Esophagus mucosa (tissue), 1 donor: ENCODE measurements around the gene ANKRD34A. TPM values are rescaled to one million over a fixed set of nuclear protein-coding genes. Genes with fewer than 3 reads are reported as not detected.

Experiments
- ATAC-seq: fragments of 200-7000 bp; cut with Tn5 transposase; one replicate; pipeline ENCODE4 v1.9.1; 2020
- total RNA-seq: library from RNA; stranded (reverse); gene quantifications from one replicate; pipeline ENCODE4 v1.2.4, GENCODE V29; 2023
- donor health status: DM: yes; HTN: yes; CAD: no.

The ANKRD34A gene
- 0.12 TPM for total RNA-seq

DNA sequence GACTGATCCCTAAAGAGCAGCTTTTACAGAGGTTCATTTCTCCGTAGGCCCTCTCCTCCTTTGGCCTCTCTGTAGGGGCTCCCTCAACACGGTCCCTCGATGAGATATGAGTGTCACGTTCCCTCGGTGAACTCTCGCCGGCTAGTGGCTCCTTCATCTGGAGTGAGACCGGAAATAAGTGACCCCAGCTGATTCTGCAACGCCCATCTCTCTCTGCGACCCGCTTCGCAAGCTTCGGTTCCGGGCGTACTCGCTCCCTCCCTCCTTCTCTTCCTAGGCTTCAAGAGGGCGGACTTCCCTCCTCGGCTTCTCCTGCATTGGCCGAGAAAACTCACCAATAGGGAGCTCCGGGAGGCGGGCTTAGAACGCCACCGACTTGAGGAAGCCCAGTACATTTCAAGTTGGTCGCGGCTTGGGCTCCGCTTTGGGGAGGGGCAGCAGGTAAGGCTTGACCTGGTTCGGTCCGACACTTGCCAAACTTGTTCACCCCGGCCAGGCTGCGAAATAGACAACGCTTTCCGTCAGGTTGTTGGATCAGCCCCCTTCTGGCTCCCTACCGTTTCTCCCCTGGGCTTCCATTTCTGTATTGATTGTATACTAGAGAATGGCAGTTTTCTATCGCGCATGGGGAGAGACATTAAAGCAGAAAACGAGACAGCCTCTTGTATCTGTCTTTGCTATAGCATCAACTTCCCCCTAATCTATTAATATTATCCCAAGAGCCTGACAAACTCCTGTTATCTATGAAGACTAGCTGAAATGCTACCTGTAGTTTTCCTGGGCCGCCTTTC lies at the start of gene ANKRD34A, which contains the start of gene POLR3GL:
Gene ANKRD34A (minus strand): TSS at position 248 of the 791 bp plus-strand sequence. CDS start 2,816 bp downstream, outside the sequence.
Gene POLR3GL (plus strand): TSS at position 363 of the 791 bp plus-strand sequence. CDS start 10,176 bp downstream, outside the sequence.
- ATAC-seq = peak; percentile 90

DNA sequence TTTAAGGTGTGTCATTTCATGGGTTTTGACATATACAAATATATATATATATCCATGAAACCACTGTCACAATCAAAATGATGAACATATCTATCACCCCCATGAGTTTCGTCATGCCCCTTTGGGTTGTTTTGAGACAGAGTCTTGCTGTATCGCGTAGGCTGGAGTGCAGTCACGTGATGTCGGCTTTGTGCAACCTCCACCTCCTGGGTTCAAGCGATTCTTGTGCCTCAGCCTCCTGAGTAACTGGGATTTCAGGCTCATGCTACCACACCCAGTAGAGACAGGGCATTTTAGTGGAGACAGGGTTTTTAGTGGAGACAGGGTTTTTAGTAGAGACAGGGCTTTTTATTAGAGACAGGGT lies 49.2 kb upstream of the ANKRD34A start:
- ATAC-seq = no peak

DNA sequence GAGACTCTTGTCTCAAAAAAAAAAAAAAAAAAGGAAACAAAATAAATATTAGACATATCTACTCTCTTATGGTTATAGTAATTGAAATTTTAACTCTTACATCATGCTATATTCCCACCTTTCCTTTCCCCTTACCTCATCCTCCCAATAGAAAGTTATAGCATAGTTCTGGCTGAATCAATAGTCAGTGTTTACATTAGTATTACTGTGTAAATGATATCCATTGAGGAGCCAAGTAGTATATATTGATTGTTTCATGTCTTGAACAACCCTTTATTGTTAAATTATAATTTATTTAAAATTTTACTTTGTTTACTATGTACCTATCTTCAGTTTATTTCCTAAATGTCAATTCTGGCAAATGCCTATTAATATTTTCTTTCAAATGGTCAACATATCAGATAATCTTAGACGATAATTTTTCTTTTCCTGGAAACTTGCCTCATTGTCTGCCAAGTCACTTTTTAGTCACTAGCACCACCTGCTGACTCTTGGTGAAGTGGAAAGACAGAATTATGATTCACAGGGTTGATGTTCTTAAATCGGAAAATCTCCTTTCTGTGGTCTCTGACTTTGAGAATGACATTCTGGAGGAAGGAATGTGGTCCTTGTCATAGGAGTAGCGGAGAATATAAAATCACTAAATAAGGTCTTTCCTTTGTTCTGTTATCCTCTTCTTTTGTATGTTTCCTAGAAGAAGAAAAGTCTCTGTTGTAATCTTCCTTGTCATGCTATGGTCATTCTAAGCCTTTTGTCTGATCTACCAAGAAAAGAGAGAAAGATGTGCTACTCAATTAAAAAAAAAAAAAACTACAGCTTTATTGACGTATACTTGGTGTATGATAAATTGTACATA lies 48.6 kb upstream of the ANKRD34A start:
- ATAC-seq = peak; percentile 59

DNA sequence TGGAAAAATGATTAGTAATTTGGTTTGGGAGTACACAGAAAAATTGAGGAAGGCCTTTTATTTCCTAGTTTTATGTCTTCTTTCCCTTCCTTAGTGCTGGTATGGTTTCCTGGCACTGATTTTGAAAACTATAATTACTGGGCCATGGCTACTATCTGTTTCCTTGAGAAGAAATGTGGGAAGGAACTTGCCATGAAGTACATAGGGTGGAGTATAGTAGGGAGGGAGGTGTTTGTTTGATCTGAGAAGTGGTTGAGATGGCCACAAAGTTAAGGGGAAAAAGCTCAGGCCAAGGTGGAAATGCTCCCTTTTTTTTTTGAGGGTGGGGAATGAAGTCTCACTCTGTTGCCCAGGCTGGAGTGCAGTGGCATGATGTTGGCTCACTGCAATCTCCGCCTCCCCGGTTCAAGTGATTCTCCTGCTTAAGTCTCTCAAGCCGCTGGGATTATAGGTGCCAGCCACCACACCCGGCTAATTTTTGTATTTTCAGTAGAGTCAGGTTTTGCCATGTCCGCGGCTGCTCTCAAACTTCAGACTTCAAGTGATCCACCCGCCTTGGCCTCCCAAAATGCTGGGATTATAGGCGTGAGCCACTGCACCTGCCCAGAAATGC lies 45.9 kb upstream of the ANKRD34A start:
- ATAC-seq = peak; percentile 42

DNA sequence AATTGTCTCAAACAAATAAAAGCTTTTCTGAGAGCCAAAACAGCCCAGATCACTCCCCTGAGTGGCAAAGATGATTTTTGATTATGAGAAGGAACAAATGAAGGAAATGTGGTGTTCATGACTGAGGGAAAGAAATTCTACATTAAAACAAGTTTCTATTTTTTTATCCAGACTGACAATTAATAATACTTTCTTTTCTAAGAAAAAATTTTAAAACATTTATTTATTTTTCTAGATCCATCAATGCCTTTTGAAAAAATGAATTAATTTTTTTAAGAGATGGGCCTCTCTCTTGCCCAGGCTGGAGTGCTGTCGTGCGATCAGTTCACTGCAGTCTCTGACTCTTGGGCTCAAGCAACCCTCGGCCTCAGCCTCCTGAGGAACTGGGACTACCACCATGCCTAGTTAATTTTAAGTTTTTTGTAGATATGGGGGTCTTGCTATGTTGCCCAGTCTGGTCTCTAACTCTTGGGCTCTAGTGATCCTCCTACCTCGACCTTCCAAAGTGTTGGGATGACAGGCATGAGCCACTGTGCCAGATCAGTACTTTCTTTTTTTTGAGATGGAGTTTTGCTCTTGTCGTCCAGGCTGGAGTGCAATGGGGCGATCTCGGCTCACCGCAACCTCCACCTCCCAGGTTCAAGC lies 43.2 kb upstream of the ANKRD34A start:
- ATAC-seq = no peak

DNA sequence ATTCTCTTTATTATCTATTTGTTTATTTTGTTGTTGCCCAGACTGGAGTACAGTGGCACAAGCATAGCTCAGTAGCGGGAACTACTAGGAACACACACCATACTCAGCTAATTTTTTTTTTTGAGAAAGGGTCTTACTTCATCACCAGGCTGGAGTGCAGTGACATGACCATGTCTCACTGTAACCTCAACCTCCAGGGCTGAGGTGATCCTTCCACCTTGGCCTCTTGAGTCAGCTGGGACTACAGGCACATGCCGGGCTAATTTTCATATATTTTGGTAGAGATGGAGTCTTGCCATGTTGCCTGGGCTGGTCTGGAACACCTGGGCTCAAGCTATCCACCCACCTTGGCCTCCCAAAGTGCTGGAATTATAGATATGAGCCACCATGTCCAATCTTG lies 37.3 kb upstream of the ANKRD34A start:
- no peak for ATAC-seq

DNA sequence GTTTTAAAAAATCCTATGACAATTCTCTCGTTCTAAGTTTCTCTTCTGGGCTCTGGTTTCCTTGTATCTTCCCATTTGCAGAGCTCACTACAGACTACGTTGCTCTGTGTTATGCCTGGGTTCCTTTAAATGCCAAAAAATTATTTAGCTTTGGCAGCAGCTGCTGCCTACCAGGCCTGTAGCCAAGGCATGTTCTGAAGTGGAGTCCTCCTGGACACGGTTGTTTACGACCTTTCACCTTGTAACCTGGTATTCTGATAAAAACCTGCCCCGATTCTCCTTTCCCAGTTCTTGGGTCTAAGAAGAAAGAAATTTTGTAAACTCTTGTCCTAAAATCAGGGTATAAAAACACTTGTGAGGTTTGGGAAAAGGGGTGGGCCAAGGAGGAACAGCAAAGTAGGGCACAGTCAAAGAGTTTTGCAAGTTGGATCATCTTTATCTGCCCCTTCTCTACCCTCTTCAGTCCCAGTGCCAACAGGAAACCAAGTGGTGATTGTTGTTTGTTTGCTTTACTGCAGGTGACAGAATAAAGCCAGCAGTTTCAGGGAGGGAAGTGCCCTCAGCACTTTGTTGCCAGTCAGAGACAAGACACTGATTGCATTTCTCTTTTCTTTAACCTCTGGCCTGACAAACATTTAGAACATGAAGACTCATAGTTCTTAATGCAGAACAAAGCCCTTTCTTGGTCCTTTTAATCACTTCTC lies 35.1 kb upstream of the ANKRD34A start:
- ATAC-seq = peak; percentile 5

DNA sequence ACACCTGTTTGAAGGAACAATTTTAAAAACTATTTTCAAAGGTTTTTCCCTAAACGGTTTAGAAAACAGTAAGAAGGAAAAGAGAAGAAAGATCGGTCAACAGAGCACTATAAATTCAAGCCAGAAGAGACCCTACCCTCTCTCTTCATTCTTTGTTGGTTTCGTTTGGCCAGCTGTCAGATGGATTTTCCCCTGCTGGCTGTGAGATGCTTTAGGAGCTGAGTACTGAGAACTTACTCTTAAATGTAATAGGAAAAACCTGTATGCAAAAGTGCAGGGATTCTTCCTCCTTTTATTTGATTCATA lies 33.3 kb upstream of the ANKRD34A start:
- no peak for ATAC-seq

DNA sequence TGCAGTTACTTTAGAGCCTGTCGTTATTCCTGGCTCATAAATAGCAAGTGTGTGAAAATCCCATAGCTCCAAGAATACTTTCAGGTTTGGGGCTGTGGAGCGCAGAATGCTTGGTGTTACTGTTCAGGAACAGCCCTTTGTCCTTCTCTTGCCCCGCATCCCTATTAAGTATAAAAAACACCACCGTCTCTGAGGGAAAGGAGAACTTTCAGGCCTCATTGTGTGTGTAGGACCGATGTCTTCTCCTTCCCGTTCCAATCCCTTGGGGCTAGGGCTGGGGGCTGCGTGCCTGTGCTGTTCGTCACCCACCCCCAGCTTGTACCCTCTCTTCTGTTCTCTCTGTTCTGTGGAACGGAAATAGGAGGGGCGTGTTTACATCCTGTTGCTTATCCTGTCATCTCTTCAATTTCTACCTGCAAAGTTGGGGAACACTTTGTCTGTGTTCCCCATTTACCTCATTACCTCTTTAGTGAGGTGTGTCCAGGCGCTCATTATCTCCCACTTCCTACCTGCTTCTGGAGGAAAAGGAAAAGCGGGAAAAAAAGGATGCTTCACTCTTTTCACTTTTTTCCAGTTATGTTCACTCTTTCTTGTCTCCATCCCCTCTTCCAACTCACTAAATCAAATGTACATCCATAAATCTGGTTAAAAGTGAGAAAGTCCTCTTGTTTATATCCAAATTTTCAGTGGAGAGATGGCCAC lies 32.8 kb upstream of the ANKRD34A start:
- peak; percentile 34 for ATAC-seq

DNA sequence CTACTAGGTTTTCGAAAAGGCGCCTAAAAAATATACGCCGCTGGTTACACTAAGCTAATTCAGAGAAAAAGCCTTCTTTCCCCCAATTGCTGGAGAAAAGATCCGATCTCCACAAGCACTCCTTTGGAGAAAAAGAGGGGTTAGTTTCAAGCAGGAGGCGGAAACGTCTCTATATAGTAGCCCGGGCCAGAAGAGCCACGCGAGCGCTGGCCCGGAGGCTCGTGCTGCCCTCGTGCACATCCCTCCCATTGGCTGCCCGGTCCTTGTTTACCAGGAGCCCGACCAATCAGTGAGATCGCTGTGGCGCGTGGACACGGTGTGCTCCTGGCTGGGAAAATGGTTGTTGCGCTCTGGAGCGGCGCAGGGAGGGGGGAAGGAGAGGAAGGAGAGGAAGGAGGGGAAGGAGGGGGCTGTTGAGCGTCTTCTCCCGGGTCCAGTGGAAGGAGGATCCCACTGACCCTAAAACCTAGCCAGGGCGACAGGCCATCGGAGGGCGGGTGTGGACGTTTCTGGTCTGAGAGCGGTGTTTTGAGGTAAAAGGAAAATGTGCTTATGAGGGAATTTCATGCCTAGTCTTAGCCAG lies 32.1 kb upstream of the ANKRD34A start, which contains the start of gene TXNIP:
Gene TXNIP (minus strand): TSS at position 147 of the 583 bp plus-strand sequence. CDS start 313 bp downstream, outside the sequence.
- ATAC-seq = peak; percentile 96

DNA sequence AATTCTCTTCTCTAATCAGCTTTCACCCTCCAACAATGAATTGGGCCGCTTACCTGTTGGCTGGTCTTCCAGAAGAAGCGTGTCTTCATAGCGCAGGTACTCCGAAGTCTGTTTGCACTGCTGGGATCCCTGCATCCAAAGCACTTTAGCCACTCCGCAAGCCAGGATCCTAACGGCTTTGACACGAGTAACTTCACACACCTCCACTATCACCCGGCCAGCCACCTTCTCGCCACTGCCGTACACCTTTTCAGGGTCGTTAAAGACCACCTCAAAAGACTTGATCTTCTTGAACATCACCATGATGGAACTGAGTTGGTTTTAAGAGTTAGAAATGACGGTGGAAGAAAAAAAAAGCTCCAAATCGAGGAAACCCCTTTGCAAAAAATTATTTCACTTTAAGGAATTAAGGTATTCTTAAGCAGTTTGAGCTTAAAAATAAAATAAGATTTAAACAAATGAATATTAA lies 31.6 kb upstream of the ANKRD34A start:
- no peak for ATAC-seq

DNA sequence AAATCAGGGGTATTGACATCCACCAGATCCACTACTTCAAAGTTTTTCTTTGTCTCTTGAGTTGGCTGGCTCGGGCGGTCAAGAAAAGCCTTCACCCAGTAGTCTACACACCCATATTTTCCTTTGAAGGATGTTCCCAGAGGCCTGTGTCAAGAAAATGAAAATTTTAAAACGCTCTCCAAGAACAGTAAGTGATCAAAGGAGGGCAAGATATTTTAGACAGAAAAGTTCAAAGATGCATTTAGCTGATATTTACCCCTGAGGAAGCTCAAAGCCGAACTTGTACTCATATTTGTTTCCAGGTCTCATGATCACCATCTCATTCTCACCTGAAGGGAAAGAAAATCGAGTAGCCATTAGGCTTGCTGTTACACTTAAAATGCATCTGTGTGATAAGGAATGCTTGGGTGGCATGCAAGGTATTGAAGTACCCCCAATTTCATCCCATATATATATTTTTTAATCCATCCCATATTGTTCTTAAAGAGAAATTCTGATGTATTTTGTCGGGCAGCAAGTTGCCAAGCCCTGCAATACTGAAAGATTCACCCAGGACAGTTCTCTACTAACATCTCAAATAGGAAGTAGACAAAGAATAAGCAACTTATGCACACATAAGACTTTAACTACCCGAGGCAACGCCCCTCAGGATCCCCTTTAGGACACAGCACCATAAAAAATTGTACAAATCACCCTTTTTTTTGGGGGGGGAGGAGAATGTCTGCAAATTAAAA lies 30.9 kb upstream of the ANKRD34A start:
- no peak for ATAC-seq

DNA sequence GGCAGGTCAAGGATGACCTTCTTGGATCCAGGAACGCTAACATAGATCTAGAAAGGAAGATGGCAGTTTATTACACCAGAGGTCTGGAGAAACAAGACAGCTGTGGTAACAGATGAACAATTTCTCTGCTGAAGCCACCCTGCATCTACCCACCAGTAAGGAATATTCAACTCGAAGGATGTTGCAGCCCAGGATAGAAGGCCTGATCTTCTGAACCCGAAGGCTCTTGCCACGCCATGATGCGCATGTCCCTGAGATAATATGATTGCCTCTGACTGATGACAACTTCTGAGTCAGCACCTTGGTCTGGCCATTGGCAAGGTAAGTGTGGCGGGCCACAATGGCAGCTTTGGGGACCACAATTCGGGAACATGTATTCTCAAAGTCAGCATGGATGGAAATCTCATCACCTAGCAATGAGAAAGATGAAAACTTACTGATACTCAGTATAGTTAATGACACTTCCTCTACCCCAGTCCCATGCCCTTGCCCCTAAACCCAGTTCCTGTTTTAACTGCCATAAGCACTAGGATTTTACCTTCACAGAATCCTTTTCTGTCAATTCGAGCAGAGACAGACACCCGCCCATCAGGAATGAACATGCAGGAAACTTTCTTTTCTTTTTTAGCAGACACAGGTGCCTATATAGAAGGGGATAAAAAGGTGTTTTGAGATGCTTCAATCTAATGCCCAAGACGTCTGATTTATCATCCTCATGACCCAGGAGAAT lies 30.2 kb upstream of the ANKRD34A start:
- ATAC-seq = no peak

DNA sequence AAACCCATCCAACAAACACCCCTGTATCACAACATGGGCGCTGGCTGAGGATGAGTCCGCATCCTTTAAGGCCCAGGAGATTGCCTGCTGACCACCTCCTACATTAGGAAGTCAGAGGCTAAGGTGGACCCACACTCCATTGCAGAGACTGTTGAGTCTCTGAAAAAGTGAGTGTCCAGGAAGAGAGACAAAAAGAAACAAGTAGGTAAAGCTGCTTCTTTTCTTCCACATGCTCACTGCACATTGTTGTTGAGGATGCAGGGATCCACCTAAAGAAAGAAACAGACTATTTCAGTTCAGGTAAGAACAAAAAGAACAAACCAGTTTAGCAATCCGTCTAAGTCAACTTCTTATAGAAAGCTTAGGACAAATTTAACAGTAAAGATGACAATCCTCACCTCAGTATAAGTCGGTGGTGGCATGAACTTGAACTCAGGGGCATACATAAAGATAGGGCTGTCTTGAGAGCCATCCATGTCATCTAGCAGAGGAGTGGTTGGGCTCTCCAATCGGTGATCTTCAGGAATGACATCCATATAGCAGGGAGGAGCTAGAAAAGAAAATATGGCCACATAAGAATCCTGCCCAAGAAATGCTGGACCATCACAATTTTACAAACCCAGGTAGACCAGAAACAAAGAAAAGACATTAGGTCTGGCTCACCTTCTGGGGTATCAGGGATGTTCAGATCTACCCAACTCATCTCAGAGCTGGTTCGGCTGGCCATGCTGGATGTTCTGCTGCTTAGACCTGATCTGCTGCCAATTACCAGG lies 29.4 kb upstream of the ANKRD34A start:
- no peak for ATAC-seq

DNA sequence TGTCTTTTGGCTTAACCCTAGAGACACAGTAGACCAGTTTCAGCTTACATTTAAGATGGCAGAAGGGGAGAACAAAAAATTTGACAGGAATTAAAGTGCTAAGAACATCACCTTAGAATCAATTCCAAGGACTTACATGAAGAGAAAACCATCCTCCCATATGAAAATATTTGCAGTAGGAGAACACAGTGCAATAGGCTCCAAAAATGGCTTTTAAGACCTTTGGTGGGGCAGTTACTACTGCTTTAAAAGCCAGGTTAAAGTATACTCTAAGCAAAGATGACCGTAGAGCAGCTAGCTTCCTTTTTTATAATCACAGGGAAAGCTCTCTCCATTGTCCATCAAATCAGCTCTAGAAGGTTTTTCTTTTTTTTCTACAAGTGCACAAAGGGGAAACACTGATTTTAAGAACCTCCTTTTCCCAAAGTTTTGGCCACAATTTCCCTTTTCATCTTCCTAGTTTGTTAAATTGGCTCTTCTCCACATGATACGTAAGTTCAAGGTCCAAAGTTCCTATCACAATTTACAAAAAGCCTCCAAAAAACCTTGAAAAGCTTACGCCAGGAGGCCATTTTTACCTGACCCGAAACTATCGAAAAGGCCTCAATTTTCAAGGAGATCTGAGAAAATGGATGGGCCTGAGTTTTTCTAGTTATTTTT lies 28.7 kb upstream of the ANKRD34A start:
- no peak for ATAC-seq

DNA sequence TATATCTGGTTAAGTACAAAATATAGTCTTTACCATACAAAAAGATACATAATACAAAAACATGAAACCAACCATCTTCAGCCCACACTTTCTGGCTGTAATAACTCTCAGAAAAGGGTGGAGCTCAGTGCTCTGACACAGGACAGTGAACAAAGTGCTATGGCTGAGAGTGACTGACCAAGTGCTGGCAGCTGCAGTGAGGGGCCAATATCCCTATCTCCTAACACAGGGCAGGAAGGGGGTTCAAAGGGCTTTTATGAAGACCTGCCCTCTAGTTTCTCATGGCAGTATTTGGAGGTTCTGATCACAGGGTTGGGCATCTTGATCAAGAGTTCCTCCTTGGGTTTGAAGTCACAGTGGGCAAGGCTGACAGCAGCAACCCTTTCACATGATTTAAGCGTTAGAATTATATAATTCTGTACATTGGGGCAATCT lies 28.1 kb upstream of the ANKRD34A start:
- ATAC-seq = no peak

DNA sequence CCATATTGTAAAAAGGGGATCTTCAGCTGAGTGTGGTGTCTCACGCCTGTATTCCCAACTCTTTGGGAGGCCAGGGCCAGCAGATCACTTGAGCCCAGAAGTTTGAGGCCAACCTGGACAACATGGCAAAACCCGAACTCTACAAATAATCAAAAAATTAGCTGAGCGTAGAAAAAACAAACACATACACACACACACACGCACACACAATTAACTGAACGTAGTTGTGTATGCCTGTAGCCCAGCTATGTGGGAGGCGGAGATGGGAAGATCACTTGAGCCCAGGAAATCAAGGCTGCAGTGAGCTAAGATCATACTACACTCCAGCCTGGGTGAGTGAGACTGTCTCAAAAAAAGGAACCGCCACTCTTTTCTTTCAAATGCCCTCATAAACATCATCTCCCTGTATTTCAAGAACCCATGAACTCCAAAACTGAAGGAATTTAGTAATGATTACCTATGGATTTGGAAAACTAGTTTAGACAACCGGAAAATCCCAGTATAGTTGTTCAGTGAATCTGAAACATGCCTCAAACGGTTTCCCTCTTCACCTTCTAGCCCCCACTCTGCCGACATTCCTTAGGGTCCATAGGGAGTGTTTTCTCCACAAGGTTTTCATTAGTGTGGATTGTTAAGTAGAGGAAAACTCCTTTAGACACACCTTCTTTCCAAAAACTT lies 27.5 kb upstream of the ANKRD34A start:
- ATAC-seq = no peak
